MG63 (cell line): Measurements from ENCODE around the gene LRRC7. TPM values are rescaled to one million over a fixed set of nuclear protein-coding genes. Genes with fewer than 3 reads are reported as not detected.
"Not testable (repeated sequence)": the region's sequence is repeated elsewhere in the genome, so short reads cannot be mapped to it uniquely, and the experiment has no call there.

Source experiments
- DNase-seq: peaks from one replicate; pipeline ENCODE4 v3.0.0-alpha.2; 2020
- H3K27me3 ChIP-seq: fragments of 250-450 bp; sonication (Bioruptor Pico); 2 replicates; pipeline ENCODE4 v1.5.1; 2020; ENCODE audit warnings: mild to moderate bottlenecking, moderate library complexity
- H3K36me3 ChIP-seq: fragments of 250-450 bp; sonication (Bioruptor Pico); 2 replicates; pipeline ENCODE4 v1.5.1; 2020; ENCODE audit warnings: mild to moderate bottlenecking, moderate library complexity
- H3K4me3 ChIP-seq: fragments of 250-450 bp; sonication (Bioruptor Pico); 2 replicates; pipeline ENCODE4 v1.5.1; 2020; ENCODE audit warnings: mild to moderate bottlenecking, moderate library complexity
- H3K9me3 ChIP-seq: fragments of 250-450 bp; sonication (Bioruptor Pico); 2 replicates; pipeline ENCODE4 v1.5.1; 2020; ENCODE audit warnings: mild to moderate bottlenecking, moderate library complexity
- total RNA-seq: library from RNA; depleted of rRNA; stranded (reverse); fragments of >200 nt; shearing (Covaris generic); gene quantifications from 2 replicates; pipeline ENCODE4 v1.2.3, GENCODE V29; 2014; ENCODE audit warnings: low replicate concordance

The LRRC7 gene
- total RNA-seq, 1 experiment from 2014 or later: not detected

- no peaks in the 10 kb centered on the region for H3K9me3 ChIP-seq
- H3K27me3 ChIP-seq: no peaks in the 10 kb centered on the region
Observed at GRCh38 chr1:70043804-70044203, 476.1 kb downstream of the LRRC7 start.

GRCh38 chr1:70044832-70045231, 477.1 kb downstream of the LRRC7 start:
- no peaks in the 10 kb centered on the region for H3K36me3 ChIP-seq
- H3K4me3 ChIP-seq: no peak overlapping the region
- DNase-seq: no peak

More at GRCh38 chr1:70043804-70044203, 476.1 kb downstream of the LRRC7 start:
- Histone ChIP-seq H3K36me3 (no peaks in the 10 kb centered on the region), H3K4me3 (no peak overlapping the region)
- peak; percentile 39 for DNase-seq

GRCh38 chr1:70045581-70045980, 477.9 kb downstream of the LRRC7 start:
- not testable (repeated sequence) for H3K27me3 ChIP-seq, DNase-seq, H3K36me3 ChIP-seq

More at GRCh38 chr1:70044832-70045231, 477.1 kb downstream of the LRRC7 start:
- Histone ChIP-seq H3K9me3 (no peaks in the 10 kb centered on the region), H3K27me3 (no peaks in the 10 kb centered on the region)

GRCh38 chr1:70048336-70049094, 480.8 kb downstream of the LRRC7 start:
- Histone ChIP-seq H3K36me3 (no peaks in the 10 kb centered on the region), H3K4me3 (no peak overlapping the region), H3K9me3 (no peaks in the 10 kb centered on the region), H3K27me3 (no peaks in the 10 kb centered on the region)
- DNase-seq: no peak

More at GRCh38 chr1:70045581-70045980, 477.9 kb downstream of the LRRC7 start:
- H3K9me3 ChIP-seq, H3K4me3 ChIP-seq: not testable (repeated sequence)

GRCh38 chr1:70051926-70052325, 484.2 kb downstream of the LRRC7 start:
- no peaks in the 10 kb centered on the region for H3K36me3 ChIP-seq
- H3K4me3 ChIP-seq: no peak overlapping the region
- H3K9me3 ChIP-seq: no peaks in the 10 kb centered on the region
- DNase-seq: no peak
- H3K27me3 ChIP-seq: no peaks in the 10 kb centered on the region

- no peaks in the 10 kb centered on the region for H3K27me3 ChIP-seq
- peak; percentile 3 for DNase-seq
- no peak overlapping the region for H3K4me3 ChIP-seq
- H3K36me3 ChIP-seq: no peaks in the 10 kb centered on the region
- no peaks in the 10 kb centered on the region for H3K9me3 ChIP-seq
Observed at GRCh38 chr1:70057500-70057899, 489.8 kb downstream of the LRRC7 start.

- Histone ChIP-seq H3K36me3 (no peaks in the 10 kb centered on the region), H3K9me3 (no peaks in the 10 kb centered on the region), H3K4me3 (no peak overlapping the region), H3K27me3 (no peaks in the 10 kb centered on the region)
- no peak for DNase-seq
Observed at GRCh38 chr1:70061231-70061630, 493.5 kb downstream of the LRRC7 start.

- no peak for DNase-seq
- Histone ChIP-seq H3K4me3 (no peak overlapping the region), H3K36me3 (no peaks in the 10 kb centered on the region), H3K27me3 (no peaks in the 10 kb centered on the region), H3K9me3 (no peaks in the 10 kb centered on the region)
Observed at GRCh38 chr1:70063861-70064260, 496.1 kb downstream of the LRRC7 start.

GRCh38 chr1:70066711-70067110, 499.0 kb downstream of the LRRC7 start:
- Histone ChIP-seq H3K9me3 (no peaks in the 10 kb centered on the region), H3K27me3 (no peaks in the 10 kb centered on the region), H3K4me3 (no peak overlapping the region), H3K36me3 (no peaks in the 10 kb centered on the region)
- DNase-seq: no peak

- Histone ChIP-seq H3K9me3 (no peaks in the 10 kb centered on the region), H3K36me3 (no peaks in the 10 kb centered on the region), H3K4me3 (no peak overlapping the region), H3K27me3 (no peaks in the 10 kb centered on the region)
- DNase-seq: peak; percentile 54
Observed at GRCh38 chr1:70071601-70072000, 503.9 kb downstream of the LRRC7 start.

GRCh38 chr1:70072231-70072751, 504.6 kb downstream of the LRRC7 start:
- Histone ChIP-seq H3K4me3 (no peak overlapping the region), H3K36me3 (no peaks in the 10 kb centered on the region), H3K9me3 (no peaks in the 10 kb centered on the region), H3K27me3 (no peaks in the 10 kb centered on the region)
- DNase-seq: no peak

GRCh38 chr1:70075761-70076160, 508.0 kb downstream of the LRRC7 start:
- Histone ChIP-seq H3K4me3 (no peak overlapping the region), H3K27me3 (no peaks in the 10 kb centered on the region), H3K36me3 (no peaks in the 10 kb centered on the region), H3K9me3 (no peaks in the 10 kb centered on the region)
- DNase-seq: no peak

GRCh38 chr1:70077066-70077465, 509.3 kb downstream of the LRRC7 start:
- H3K4me3 ChIP-seq: no peak overlapping the region
- DNase-seq: no peak
- no peaks in the 10 kb centered on the region for H3K9me3 ChIP-seq
- H3K36me3 ChIP-seq: no peaks in the 10 kb centered on the region
- H3K27me3 ChIP-seq: no peaks in the 10 kb centered on the region

GRCh38 chr1:70079546-70079945, 511.8 kb downstream of the LRRC7 start:
- no peak for DNase-seq

GRCh38 chr1:70083519-70083918, 515.8 kb downstream of the LRRC7 start:
- Histone ChIP-seq H3K9me3 (peaks cover 2% of the 10 kb centered on the region; the same call in 1 of the 2 replicates), H3K4me3 (no peak overlapping the region), H3K27me3 (no peaks in the 10 kb centered on the region), H3K36me3 (no peaks in the 10 kb centered on the region)
- DNase-seq: no peak

More at GRCh38 chr1:70079546-70079945, 511.8 kb downstream of the LRRC7 start:
- H3K4me3 ChIP-seq: no peak overlapping the region
- no peaks in the 10 kb centered on the region for H3K27me3 ChIP-seq
- peaks cover 2% of the 10 kb centered on the region; the same call in 1 of the 2 replicates for H3K9me3 ChIP-seq
- no peaks in the 10 kb centered on the region for H3K36me3 ChIP-seq

- DNase-seq: no peak
- Histone ChIP-seq H3K36me3 (no peaks in the 10 kb centered on the region), H3K4me3 (no peak overlapping the region), H3K9me3 (peaks cover 2% of the 10 kb centered on the region; the same call in 1 of the 2 replicates), H3K27me3 (no peaks in the 10 kb centered on the region)
Observed at GRCh38 chr1:70084314-70084915, 516.7 kb downstream of the LRRC7 start.

- peaks cover 2% of the 10 kb centered on the region; the same call in 1 of the 2 replicates for H3K9me3 ChIP-seq
- DNase-seq: no peak
- H3K27me3 ChIP-seq: no peaks in the 10 kb centered on the region
- no peak overlapping the region for H3K4me3 ChIP-seq
- H3K36me3 ChIP-seq: no peaks in the 10 kb centered on the region
Observed at GRCh38 chr1:70085521-70085920, 517.8 kb downstream of the LRRC7 start.
